CD4-positive, alpha-beta T cell treated with Interferon alpha-2 for 1 hour (primary cell): ENCODE measurements around the gene TSPAN14.
"Not testable (repeated sequence)": the region's sequence is repeated elsewhere in the genome, so short reads cannot be mapped to it uniquely, and the experiment has no call there.

Source experiments
- DNase-seq, 2 donors: peaks; one replicate each; pipeline ENCODE4 v3.0.0-alpha.2; 2020 to 2022

TSPAN14 gene

DNA sequence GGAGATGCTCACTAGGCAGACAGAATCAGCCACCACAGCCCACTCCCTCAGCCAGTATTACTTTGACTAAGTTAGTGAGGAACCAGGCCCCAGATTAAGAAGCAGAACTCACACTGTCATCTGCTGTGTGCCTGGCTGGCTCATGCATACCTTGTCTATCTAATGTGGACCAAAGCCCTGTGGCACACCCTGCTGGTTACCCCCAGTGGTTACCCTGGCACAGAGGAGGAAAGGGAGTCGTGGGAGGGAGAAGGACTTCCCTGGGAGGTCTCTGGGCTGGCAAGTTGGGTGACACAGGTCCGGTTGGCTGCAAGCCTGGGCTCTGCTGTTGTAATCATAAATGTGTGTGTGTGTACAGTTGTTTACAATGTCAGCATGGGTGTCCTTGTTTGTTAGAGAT lies 76.1 kb downstream of the TSPAN14 start:
- DNase-seq, result peak; percentile 48 to 49

- DNase-seq, result no peak
Measured at GRCh38 chr10:80530816-80531215, 76.7 kb downstream of the TSPAN14 start.

DNA sequence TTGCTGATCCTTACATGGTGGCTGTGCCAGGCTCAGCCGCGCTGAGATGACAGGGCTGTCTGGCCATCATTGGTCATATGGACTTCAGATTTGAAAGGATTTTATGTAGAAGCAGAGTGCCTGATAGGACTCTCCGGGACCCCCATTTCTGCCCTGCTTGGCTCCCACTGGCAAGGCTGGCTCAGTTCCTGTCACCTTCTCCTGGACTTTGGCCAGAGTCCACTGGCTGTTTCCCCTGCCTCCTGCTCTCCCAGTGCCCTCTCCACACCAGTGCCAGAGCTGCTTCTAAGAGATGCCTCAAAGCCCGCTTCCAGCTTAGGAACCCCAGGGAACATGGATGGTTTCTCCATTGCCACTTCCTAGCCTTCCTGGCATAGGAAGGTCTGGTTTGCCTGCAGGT lies 78.5 kb downstream of the TSPAN14 start:
- DNase-seq, result no peak

DNA sequence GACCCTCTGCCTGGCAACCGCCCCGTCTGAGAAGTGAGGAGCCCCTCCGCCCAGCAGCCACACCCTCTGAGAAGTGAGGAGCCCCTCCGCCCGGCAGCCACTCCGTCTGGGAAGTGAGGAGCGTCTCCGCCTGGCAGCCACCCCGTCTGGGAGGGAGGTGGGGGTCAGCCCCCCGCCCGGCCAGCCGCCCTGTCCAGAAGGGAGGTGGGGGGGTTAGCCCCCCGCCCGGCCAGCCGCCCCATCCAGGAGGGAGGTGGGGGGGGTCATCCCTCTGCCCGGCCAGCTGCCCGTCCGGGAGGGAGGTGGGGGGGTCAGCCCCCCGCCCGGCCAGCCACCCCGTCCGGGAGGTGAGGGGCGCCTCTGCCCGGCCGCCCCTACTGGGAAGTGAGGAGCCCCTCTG lies 79.9 kb downstream of the TSPAN14 start:
- not testable (repeated sequence) for DNase-seq

DNA sequence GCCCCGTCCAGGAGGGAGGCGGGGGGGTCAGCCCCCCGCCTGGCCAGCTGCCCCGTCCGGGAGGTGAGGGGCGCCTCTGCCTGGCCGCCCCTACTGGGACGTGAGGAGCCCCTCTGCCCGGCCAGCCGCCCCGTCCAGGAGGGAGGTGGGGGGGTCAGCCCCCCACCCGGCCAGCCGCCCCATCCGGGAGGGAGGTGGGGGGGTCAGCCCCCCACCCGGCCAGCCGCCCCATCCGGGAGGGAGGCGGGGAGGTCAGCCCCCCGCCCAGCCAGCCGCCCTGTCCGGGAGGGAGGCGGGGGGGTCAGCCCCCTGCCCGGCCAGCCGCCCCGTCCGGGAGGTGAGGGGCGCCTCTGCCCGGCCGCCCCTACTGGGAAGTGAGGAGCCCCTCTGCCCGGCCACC lies 80.5 kb downstream of the TSPAN14 start:
- not testable (repeated sequence) for DNase-seq

DNA sequence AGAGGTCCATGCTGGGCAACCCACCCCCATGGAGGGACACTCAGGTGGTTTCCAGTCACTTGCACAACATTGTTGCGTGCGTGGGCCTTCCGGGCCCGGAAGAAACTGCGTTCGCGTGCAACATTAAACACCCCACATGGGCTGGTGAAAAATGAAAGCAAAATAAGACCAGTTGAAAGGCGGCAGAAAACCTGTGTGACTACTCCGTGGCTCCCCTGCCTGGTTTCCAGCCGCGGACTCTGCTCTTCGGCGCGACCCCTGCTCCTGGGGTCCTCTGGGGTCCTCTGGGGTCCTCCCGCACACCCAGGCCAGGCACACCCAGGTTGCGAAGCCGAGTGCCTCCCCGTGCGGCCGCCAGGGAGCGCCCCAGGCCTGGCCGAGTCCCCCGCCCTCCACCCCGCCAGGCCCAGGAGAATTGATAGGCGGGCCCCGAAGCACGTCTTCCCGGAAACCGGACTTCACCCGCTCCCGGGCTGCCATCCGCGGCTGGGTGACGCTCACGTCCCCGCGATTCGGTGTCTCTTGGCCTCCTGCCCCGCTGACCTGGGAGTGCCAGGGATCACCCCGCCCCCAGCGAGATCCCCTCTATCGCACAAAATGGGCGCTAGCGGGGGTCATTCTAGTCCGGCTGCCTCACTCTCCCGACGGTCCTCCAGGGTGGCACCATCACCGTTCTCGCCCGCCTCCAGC lies 81.7 kb downstream of the TSPAN14 start:
- DNase-seq, result peak; percentile 86 to 87

GRCh38 chr10:80536361-80536835 lies 82.3 kb downstream of the TSPAN14 start:
- no peak for DNase-seq

DNA sequence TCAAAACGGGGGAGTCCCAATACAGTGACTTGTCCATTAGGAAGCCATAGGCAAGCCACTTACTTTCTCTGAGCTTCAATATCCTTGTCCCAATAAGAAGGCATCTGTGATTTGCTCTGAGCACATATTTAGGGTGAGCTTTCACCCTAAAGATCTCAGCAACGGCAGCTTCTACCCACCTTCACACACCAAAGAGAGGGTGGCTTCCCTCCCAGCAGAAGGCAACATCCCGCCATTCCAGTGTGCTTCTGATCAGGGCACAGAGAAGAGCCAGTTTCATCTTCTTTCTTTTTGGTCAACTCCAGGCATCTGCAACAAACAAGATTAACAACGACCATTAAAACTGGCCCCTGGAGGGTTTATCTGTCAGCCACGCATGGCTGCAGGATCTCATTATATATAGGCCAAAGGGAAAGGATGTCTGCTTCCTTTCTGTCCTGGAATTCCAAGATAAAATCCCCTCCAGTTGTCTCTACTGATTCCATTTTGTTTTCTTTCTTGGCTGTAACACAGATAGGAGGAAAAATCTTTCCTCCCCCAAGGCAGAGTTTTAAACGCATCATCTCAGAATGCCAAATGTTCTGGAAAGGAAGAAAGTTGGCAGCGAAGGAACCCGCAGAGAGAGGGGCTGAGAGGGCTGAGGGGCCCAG lies 83.1 kb downstream of the TSPAN14 start:
- no peak for DNase-seq

DNA sequence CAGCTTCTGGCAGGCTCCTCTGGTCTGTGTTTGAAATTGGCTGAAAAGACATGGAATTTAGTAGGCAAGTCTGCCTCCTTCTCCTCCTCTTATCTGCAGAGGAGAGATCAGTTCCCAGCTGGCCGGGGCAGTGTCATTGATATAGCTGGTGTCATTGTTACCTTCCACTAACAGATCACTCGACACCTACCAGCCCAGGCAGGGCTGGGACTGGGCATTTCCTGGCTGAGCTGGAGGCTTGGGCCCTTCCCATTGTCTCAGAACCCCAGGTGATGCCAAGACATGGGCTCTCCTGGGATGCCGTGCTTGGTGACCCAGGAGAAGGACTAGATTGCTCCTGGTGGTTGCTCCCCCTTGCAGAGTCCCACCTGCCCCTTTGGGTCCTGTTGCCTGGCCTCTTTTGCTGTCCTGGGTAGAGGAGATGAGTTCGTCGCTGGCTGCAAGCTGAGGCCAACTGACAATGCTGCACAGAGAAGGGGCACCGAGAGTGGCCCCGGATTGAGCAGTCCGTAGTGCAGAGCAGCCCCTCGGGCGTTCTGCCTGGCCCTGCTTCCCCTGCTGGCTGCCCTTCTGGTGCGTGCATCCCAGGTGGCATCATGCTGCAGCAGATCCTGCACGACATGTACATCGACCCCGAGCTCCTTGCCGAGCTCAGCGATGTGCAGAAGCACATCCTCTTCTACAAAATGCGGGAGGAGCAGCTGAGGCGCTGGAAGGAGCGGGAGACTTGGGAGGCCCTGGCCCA lies 83.8 kb downstream of the TSPAN14 start, which contains the start of gene SH2D4B:
Gene SH2D4B (plus strand): TSS at position 167 of the 745 bp plus-strand sequence. CDS start 430 bp downstream, at position 597.
- DNase-seq, result no peak

GRCh38 chr10:80538481-80539185 lies 84.5 kb downstream of the TSPAN14 start:
- no peak for DNase-seq

- DNase-seq, result no peak
Measured at GRCh38 chr10:80539421-80540031, 85.4 kb downstream of the TSPAN14 start.

DNA sequence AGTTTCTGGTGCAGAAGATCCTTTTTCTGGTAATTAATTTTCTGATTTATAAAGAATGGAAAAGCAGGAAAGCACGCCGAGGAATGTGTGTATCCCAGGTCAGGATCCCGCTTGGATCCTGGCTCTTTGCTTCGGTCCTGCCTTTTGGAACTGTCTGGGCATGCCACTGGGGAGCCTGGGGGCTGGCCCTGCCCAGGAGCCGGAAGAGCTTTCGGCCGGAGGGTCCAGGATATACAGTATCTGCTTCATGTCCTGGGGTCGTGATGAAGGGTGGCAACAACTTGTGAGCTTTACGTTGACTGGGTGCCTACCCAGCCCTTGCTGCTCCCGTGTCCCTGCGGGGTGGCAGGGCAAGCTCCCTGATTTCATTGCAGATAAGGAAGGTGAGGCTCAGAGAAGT lies 86.0 kb downstream of the TSPAN14 start:
- DNase-seq, result no peak

- no peak for DNase-seq
Measured at GRCh38 chr10:80540618-80540980, 86.5 kb downstream of the TSPAN14 start.

- DNase-seq, result peak in 1 of 2 donors; percentile 28
Measured at GRCh38 chr10:80540981-80541750, 87.1 kb downstream of the TSPAN14 start.

- DNase-seq, result no peak
Measured at GRCh38 chr10:80542053-80542452, 87.9 kb downstream of the TSPAN14 start.

- DNase-seq, result no peak
Measured at GRCh38 chr10:80542652-80543318, 88.7 kb downstream of the TSPAN14 start.

DNA sequence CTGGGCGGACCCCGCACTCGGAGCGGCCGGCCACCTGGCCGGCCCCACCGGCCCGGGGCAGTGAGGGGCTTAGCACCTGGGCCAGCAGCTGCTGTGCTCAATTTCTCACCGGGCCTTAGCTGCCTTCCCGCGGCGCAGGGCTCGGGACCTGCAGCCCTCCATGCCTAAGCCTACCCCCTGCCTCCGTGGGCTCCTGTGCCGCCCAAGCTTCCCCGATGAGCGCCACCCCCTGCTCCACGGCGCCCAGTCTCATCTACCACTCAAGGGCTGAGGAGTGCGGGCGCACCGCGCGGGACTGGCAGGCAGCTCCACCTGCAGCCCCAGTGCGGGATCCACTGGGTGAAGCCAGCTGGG lies 89.2 kb downstream of the TSPAN14 start:
- not testable (repeated sequence) for DNase-seq

DNA sequence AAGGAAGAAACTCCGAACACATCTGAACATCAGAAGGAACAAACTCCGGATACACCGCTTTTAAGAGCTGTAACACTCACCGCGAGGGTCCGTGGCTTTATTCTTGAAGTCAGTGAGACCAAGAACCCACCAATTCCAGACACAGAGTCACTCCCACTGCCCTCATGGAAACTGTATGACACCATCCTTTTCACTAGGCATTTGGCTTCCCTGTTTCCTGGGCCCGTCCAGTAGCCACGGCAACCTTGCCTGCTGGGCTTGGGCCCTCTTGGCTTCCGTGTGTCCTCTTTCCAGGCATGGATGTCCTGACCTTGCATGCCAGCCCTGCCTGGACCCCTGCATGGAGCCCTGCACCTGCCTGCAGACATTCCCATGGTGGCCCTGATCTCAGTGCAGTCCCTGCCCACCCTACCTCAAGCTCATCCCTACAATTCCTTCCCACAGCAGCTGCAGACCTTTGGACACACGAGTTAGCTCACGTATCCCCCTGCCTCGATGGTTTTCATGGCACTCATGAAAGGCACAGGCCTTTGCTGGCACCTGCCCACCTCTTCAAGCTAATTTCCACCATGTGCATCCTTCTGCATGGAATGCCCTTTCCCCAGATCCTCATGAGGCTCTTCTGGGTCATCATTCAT lies 90.3 kb downstream of the TSPAN14 start:
- no peak for DNase-seq

DNA sequence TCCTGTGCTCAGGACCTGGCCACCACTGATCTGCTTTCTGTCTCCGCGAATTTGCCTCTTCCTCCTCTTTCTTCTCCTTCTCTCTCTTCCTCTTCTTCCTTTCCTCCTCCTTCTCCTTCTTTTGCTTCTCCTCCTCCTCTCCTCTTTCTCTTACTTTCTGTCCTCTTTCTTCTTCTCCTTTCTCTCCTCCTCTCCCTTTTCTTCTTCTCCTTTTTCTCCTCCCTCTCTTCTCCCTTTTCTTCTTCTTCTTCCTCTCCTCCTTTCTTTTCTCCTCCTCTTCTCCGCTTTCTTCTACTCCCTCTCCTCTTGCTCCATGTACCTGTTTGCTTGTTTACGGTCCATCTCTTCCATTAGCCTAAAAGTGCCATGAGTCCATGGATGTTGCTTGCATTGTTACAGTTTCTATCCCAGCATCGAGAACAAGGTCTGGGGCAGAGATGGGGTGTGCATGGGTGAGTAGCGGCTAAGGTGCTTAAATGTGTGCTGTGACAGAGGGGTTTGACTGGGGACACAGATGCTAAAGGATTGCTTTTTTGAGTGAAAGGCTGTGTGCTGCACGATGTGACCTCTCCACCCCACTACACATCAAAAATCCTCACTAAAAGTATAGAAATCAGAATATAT lies 91.3 kb downstream of the TSPAN14 start:
- DNase-seq, result no peak

GRCh38 chr10:80552151-80552646 lies 98.1 kb downstream of the TSPAN14 start:
- DNase-seq, result no peak
